ENCODE data around the gene ATP1B4. TPM values are rescaled to one million over a fixed set of nuclear protein-coding genes. Genes with fewer than 3 reads are reported as not detected.

The ATP1B4 gene
- total and polyA plus RNA-seq, 9 of the 15 experiments (the other 6 are each of a cell fraction or from before 2014, with no cell fraction given) = 0.04 to 0.18 TPM; not detected in 7

DNA sequence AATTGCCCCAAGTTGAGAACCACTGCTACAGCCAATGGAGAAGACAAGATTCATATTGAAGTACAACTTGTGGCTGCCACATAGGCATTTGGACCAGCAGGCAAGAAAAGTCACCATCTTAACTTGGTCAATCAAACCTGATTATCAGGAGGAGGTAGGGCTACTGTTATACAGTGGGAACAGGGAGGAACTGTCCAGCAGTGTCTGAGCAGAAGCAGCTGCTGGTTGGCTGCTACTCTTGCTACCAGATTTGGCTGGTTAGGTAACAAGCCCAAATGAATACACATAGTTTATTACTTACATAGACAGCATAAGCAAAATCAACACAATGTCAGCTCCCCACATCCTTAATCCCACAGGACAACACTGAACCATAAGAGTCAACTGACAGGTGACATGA is 39.4 kb downstream of the ATP1B4 start:
- no peaks in the 10 kb centered on the region; a peak in 1 of 5 replicates for H3K27me3 ChIP-seq (ENCODE audit: control insufficient read depth in 2 of 2, insufficient read depth in 2 of 2, low read length in 2 of 2)
- H3K9me3 ChIP-seq (replicated peaks; ENCODE audit: control insufficient read depth, insufficient read depth, low read depth, low read length) = 0 out of 2 replicates have a peak, but pooled peaks cover 2% of the 10 kb centered on the region
- H3K9ac ChIP-seq (ENCODE audit: insufficient read depth in 1 of 2, low read depth in 2 of 2, low read length in 2 of 2) = no peak overlapping the region
- intact Hi-C loops (cut with micrococcal nuclease) = no loop called here
- CTCF ChIA-PET (ENCODE audit: low intra/inter-chr PET ratio) = no interaction called here
- no peak overlapping the region for H2AFZ ChIP-seq (ENCODE audit: low read depth, low read length)
- no peaks in the 10 kb centered on the region for H3K4me1 ChIP-seq (replicated peaks in 1 of 2; ENCODE audit: control insufficient read depth in 2 of 2, insufficient read depth in 2 of 2, low read length in 2 of 2)
- in situ Hi-C loops (cut with MboI) = no loop called here
- no TSS peak for BruUV-seq (replicated peaks)
- no peaks in the 10 kb centered on the region for H3K79me2 ChIP-seq (ENCODE audit: control insufficient read depth, insufficient read depth, low read length)
- no peaks in the 10 kb centered on the region for H3K9me1 ChIP-seq (ENCODE audit: control insufficient read depth, insufficient read depth, low read length)
- no peak overlapping the region for H3K4me2 ChIP-seq (ENCODE audit: insufficient read depth, low read length)
- TF ChIP-seq EHMT2 (IDR thresholded peaks at IDR 0.05) (peak; percentile 36; the same call in 1 of the 2 replicates), PCBP1 (IDR thresholded peaks at IDR 0.05; ENCODE audit: low read depth, low read length, poor library complexity, severe bottlenecking) (no peak), TAL1 (IDR thresholded peaks at IDR 0.05) (no peak)
- TF ChIP-seq, protein P1, sequence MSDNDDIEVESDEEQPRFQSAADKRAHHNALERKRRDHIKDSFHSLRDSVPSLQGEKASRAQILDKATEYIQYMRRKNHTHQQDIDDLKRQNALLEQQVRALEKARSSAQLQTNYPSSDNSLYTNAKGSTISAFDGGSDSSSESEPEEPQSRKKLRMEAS (CRISPR knock-in tag; IDR thresholded peaks at IDR 0.05) = no peak
- TF ChIP-seq, protein P2, sequence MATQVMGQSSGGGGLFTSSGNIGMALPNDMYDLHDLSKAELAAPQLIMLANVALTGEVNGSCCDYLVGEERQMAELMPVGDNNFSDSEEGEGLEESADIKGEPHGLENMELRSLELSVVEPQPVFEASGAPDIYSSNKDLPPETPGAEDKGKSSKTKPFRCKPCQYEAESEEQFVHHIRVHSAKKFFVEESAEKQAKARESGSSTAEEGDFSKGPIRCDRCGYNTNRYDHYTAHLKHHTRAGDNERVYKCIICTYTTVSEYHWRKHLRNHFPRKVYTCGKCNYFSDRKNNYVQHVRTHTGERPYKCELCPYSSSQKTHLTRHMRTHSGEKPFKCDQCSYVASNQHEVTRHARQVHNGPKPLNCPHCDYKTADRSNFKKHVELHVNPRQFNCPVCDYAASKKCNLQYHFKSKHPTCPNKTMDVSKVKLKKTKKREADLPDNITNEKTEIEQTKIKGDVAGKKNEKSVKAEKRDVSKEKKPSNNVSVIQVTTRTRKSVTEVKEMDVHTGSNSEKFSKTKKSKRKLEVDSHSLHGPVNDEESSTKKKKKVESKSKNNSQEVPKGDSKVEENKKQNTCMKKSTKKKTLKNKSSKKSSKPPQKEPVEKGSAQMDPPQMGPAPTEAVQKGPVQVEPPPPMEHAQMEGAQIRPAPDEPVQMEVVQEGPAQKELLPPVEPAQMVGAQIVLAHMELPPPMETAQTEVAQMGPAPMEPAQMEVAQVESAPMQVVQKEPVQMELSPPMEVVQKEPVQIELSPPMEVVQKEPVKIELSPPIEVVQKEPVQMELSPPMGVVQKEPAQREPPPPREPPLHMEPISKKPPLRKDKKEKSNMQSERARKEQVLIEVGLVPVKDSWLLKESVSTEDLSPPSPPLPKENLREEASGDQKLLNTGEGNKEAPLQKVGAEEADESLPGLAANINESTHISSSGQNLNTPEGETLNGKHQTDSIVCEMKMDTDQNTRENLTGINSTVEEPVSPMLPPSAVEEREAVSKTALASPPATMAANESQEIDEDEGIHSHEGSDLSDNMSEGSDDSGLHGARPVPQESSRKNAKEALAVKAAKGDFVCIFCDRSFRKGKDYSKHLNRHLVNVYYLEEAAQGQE (IDR thresholded peaks at IDR 0.05; ENCODE audit: borderline replicate concordance) = peak; percentile 80
- TF ChIP-seq, protein P2 (CRISPR knock-in tag; IDR thresholded peaks at IDR 0.05; ENCODE audit: low read depth) = no peak
- no peak for DNase-seq (ENCODE audit: extremely low read depth in 1 of 4, low spot score in 3 of 4)
- H3K27ac ChIP-seq (ENCODE audit: extremely low read depth, low read depth, low read length) = no peak overlapping the region
- no peak for ATAC-seq
- POLR2A ChIA-PET = no interaction called here
- no peak overlapping the region for H3K4me3 ChIP-seq
- no peak for FAIRE-seq
- no peaks in the 10 kb centered on the region for H3K36me3 ChIP-seq (ENCODE audit: control insufficient read depth, insufficient read depth, low read length)
- no peaks in the 10 kb centered on the region for H4K20me1 ChIP-seq (replicated peaks; ENCODE audit: control insufficient read depth, insufficient read depth, low read length)
